GM21526 (cell line): ENCODE data around the gene CD300C.
"Not testable (repeated sequence)": the region's sequence is repeated elsewhere in the genome, so short reads cannot be mapped to it uniquely, and the experiment has no call there.

Experiments
- ATAC-seq: cut with Tn5 transposase; IDR thresholded peaks from one replicate; pipeline ENCODE4 v1.9.1; 2021; ENCODE audit warnings: moderate library complexity; ENCODE audit not compliant: unreplicated experiment, low FRiP score

CD300C gene

DNA sequence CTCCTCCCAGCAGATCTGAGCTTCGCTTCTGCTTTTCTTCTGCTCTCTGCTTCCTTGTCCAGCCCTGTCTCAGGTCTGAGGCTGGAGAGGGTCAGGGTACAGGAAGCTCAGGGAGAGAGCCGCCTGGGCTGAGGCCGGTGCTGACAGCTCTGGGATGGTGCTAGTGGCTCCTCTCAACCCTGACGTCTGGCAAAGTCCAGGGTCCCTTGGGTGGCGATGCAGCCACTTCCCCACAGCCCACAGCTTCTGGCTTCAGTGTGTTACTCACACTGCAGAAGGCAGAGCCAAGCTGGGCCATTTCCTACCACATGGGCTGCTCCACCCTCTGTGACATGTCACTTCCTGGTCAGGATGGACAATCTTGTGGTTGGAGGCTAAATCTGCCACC, at the start of gene CD300C:
Gene CD300C, minus strand, starts transcription at position 273 of the 388 bp plus-strand sequence. CDS start 333 bp downstream, outside the sequence.
- ATAC-seq, result no peak

DNA sequence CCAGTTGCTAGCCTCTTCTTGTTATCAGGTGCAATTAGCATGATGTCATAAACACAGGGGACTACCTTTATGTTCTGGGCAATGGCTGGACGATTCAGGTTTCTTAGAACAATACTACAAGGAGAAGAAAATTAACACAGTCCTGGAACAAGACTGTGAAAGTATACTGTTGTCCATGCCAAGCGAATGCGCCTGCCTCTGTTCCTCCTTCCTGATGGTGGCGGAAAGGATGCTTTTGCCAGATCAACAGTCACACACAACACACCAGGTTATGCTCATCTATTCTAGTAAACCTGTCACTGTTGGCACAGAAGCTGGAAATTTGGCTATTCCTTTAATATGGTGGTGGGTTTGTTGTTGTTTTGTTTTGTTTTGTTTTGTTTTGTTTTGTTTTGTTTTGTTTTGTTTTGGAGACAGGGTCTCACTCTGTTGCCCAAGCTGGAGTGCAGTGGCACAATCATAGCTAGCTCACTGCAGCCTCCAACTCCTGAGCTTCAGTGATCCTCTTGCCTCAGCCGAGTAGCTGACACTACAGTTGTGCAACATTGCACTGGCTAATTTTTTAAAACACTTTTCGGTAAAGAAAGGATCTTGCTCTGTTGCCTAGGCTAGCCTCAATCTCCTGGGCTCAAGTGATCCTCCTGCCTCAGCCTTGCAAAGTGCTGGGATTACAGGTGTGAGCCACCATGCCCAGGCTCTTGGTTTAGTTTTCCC, 49.3 kb upstream of the CD300C start:
- ATAC-seq, result no peak

DNA sequence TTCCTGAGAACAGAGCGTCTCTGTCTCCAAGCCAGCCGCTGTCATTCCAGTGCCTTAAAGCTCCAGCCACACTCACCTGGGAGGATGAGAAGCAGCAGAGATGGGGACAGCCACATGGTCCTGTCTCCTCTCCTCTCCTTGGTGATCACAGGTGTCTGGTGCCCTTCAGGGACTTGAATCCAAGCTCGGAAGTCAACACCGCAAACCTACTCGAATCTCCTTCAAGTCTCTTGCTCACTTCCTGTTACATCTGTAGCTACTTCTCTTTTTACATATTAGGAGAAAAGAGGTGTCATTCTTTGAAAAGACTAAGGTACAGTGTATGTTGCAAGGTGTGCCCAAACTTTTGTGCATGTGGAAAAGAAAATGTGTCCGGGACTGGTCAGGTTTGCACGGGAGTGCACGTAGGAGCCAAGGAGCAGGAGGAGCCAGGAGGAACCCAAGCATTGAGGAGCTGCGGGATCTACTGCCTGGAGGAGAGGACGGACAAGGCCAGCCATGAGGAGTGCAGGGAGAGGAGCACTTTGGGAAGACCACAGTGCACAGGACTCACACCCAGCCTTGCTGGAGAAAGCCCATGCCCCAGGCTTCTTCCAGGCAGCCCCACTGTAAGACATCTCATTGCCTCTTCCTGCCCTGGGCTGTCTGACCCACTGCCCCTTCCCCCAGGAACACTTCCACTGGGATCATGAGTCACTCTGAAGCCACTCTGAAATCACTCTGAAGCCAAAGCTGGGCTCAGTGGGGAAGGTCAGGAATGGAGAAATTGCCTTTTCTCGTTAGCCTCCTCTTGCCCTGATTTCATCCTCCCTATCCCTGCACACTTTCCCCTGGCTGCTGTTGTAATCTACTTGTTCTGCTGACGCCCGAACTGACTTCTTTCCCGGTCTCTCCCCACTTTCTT, 46.4 kb upstream of the CD300C start, which contains the start of gene CD300LD:
Gene CD300LD, minus strand, starts transcription at position 197 of the 904 bp plus-strand sequence. Its CDS starts 81 bp downstream, at position 116.
- no peak for ATAC-seq

DNA sequence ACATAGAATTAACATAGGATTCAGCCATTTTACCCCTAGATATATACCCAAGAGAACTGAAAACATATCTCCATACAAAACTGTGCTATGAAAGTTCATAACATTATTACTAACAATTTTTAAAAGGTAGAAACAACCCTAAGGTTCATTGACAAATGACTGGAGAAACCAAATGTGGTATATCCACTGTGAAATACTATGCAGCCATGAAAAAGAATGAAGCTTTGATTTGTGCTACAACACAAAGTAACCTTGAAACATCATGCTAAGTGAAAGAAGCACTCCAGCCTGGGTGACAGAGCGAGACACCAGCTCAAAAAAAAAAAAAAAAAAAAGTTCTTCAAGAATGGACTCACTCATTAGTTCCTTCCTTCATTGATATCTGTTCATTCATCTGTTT, 45.6 kb upstream of the CD300C start:
- no peak for ATAC-seq

DNA sequence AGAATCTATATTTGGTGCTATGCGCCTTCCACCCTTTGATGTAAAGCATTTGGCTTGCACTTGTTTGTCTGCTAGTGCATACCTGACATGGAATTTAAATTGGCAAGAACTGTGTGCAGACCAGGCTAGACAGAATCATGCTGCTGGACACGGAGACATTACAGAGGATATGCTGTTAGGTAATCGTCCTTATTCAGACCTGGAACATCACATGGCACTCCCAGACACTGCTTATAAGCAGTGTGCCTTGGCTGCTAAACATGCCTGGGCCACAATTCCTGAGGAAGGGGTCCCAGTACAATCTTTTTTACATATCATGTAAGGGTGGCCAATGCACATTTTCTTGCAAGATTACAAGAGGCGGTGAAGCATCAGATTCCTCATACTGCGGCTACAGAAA, 39.8 kb upstream of the CD300C start:
- ATAC-seq, result no peak

DNA sequence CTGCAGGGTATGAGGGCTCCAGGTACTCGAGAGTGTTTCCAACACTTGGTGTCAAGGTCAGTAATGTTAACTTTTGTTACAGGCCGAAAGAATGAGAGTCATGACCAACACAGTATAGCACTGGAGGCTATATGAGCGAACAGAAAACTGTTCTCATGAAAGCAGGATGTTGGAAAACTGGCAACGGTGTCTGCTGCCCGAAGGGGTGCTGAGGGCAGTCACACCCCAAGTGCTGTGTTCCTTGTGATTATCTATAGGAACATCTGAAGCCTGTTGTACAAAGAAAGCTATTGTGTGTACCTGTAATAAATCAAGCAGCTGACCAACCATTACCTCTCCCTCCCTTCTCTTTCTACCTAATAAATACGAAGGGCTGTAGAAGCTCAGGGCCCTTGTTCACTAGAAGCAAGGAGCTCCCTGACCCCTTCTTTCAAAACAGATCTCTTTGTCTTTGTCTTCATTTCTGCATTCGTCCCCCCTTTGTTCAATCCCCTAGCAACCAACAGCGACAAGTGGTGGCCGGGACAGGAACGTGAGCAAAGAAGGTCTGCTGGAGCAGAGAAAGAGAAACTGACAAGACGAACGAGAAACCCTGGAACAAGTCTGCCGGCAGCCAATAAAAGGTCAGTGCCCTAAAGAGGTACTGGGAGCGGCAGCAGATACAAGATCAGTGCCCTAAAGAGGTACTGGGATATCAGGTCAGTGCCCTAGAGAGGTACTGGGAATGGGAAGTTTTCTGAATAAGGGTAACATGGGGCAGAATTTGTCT, 38.6 kb upstream of the CD300C start:
- no peak for ATAC-seq

DNA sequence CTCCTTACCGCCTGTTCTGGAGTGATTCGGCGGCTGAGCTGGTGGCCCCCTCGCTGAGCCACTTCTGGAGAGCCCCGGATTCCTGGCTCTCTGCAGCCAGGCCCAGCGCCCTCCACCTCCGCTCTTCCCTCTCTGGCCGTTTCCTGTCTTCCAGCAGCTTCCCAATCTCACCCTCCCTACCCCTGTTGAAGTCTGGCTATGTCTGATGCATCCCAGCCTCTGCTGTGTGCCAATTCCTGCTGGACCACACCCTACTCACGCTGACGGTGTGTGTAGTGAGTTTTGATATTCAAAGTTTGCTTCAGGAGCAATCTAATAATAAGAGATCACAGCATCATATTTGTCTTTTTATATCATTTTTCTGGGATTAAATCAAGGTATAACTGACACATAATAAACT, 36.7 kb upstream of the CD300C start:
- no peak for ATAC-seq

DNA sequence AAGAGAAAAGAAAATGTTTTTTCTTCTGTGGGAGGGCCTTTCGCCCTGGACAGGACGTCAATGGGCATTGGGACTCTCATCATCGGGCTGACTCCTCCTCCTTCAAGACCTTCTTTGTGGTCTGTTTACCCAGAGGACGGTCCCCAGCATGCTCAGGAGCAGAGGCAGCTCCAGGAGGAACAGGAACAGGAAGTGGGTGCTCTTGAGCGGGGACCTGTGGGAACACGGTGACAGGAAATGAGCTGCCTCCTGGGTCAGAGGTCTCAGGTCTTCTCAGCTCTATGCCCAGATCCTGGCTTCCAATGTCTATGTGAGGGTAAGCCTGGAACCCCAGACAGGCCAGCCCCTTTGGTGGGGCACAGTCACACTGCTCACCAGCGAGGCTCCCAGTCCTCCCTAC, 34.0 kb upstream of the CD300C start:
- ATAC-seq, result no peak

DNA sequence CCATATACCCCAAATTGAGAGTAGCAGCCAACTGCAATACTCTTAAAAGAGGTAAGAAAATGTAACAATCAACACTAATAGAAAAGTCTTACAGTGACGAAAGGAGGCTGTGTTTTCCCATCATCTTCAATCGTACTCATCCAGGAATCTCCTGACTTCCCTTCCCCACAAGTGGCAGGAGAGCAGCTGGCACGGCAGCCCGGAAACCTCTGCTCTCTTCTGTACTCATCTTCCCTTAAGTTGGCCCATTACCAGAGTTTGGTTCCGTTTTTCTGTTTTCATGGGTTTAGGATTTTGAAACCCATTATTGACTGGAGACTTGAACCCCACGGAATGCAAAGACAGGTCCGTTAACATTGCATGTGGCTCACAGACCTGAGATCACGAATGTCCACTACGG, 33.1 kb upstream of the CD300C start:
- ATAC-seq, result no peak

DNA sequence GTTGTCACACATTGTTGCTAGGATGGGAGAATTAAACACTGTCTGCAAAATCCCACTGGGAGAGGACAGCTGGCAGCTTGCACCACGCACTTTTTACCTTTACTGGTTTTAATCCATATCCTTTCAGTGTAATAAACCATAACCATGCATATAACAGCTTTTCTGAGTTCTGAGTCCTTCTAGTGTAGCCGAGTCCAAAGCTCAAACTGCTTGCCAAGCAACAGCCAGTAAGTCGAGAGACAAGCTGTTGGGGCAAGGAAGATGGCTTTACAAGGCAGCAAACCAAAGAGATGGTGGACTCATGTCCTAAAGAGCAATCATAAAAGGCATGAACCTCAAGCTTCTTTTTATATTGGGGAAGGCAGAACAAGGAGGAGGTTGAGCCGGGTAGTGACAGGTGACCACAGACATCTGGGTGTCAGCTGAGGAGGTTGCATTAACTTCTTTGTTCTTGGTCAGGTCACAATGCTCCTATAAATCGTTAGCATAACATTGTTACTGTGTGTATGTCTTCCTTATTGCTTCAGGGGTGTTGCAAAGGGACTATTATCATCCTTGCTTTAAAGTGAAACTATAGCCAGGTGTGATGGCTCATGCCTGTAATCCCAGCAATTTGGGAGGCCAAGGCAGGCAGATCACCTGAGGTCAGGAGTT, 28.7 kb upstream of the CD300C start:
- ATAC-seq, result no peak

DNA sequence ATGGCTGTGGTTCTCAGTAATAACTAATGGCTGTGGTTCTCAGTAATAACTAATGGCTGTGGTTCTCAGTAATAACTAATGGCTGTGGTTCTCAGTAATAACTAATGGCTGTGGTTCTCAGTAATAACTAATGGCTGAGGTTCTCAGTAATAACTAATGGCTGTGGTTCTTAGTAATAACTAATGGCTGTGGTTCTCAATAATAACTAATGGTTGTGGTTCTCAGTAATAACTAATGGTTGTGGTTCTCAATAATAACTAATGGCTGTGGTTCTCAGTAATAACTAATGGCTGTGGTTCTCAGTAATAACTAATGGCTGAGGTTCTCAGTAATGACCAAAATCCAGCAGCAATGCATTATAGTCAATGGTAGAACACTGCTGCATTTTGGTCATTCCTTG, 27.7 kb upstream of the CD300C start:
- not testable (repeated sequence) for ATAC-seq

DNA sequence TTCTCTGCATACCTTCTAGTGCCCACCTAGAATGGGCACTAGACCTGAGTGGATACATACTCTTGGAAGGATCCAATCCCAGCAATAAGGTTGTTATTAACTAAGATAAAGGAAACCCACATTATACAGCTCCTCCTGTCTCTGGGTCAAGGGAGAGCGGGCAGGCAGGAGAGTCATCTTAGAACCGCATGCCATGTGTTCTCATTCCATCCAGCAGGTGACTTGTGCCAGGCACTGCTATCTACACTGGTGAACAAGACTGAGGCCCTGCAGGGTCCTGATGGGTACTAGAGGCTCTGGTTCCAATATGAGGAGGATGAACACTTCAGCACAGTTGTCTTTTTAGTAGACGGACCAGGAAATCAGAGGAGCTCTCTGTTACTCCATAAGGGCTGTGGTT, 27.3 kb upstream of the CD300C start:
- ATAC-seq, result no peak

DNA sequence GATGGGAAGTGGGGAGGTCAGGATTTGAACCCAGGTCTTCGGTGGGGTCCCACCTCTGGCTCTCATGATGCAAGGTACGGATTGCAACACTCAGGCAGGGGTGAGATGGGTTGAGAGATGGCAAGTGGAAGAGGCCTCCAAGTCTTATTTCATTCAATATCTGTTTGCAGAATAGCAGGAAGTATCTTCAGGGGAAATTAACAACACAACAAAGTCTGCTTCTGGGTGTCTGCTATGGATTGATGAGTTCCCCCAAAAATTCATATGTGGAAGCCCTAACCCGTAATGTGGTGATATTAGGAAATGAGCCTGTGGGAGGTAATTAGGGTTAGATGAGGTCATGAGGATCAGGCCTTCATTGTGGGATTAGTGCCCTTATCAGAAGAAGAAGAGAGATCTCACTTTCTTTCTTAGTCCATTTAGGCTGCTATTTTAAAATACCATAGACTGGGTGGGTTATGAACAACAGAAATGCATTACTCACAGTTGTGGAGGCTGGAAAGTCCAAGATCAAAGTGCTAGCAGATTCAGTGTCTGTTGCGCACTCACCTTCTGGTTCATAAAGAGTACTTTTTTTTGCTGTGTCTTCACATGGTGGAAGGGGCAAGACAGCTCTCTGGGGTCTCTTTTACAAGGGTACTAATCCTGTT, 25.8 kb upstream of the CD300C start:
- no peak for ATAC-seq

DNA sequence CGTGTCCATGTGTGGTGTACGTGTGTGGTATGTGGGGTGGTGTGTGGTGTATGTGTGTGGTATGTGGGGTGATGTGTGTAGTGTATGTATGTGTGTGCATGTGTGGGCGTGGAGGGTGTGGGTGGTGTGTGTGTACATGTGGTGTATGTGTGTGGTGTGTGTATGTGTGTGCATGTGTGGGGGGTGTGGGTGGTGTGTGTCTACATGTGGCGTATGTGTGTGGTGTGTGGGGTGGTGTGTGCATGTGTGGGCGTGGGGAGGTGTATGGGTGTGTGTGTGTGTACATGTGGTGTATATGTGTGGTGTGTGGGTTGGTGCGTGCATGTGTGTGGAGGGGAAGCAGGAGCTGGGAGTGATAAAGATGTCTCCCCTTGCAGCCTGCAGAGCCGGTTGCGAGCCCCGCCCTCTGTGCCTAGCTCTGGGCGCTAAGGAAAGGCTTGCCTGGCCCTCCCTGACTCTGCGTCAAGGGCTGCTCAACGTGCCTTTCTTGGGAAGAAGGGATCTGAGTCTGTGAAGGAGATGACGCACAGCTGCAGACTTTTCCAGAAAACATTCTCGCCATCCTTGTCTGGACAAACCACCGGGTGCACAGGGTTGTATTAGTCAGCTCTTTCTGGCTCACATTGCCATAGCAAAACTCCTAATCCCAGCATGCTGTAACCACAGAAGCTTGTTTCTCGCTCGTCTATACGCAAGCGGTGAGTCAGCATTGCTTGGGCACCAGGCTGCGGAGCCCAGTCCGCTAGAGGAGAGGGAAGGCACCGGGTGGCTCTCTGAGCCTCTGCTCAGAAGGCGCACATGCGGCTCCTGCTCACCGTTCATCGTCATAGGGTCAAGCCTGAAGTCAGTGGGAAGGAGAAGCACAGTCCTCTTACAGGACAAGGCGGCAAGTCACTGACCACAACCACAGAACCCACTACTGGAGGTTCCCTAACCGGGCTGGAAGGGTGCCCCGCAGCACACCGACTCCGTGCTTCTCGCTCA, 23.4 kb upstream of the CD300C start:
- ATAC-seq, result no peak

DNA sequence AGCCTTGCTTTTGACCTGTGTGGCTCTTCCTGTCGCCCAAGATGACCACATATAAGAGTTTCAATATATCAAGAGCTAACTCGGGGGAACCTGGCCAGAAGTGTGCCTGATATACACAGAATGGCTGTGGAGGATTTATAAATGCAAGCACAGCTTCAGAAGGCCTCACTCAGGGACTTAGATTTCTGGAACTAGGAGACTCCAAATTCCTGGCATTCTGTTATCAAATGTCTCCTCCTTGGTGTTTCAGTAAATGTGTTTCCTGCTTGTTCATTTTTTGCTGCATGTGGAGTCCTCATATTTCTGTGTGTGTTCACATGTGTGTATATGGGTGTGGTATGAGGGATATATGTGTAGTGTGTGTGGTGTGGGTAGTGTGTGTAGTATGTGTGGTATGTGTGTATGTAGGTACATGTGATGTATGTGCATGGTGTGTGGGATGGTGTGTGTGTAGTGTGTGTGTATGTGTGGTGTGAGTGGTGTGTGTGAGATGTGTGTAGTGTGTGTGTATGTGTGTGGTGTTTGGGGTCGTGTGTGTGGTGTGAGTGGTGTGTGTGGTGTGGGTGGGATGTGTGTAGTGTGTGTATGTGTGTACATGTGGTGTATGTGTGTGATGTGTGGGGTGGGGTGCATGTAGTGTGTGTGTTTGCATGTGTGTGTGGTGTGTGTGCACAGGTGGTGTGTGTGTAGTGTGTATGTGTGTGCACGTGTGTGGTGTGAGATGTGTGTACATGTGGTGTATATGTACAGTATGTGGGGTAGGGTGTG, 22.4 kb upstream of the CD300C start:
- no peak for ATAC-seq

DNA sequence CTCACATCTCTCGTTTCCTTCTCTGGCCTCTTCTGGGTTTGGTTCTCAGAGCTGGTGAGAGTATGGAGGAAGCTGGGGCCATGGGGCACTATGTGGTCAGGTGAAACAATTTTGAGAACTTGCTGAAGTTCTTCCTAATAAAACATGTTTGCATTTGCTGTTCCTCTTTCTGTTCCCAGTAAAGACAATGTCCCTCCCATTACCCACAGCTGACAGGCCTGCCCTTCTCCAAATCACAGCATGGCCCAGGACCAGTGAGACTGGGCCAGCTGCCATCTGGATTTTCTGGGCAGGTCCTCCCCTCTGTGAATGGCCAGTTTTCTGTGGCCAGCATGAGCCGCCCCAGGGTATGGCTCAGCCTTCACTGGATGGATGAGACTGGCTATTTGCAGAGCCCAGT, 21.5 kb upstream of the CD300C start, which contains the start of gene CD300H:
Gene CD300H, minus strand, starts transcription at position 113 of the 400 bp plus-strand sequence.
- ATAC-seq, result no peak

DNA sequence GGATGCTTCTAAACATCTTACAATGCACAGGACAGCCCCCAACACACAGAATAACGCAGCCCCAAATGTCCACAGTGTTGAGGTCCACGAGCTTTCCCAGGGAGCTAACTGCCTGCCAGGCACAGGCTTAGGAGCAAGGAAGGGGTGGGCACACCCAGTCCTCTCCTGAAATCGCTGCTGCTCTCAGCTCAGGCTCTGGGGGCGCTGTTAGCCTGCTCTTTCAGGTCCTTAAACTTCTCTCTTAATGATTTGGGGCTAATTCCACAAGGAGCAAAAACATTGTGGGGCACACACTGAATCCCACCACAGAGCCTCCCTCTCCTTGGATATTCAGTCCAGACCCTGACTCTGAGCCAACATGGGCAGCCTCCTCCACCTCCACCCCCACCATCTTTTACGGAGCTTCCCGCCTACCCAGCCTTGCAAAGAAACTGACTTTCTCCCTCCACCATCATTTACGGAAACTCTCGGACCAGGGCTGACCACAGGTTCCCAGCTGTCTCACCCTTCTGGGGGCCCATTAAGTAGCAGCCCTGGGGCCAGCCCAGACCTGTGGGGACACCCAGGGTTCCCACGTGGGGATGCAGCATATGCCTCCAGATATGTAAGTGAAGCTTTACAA, 20.3 kb upstream of the CD300C start:
- ATAC-seq, result no peak

DNA sequence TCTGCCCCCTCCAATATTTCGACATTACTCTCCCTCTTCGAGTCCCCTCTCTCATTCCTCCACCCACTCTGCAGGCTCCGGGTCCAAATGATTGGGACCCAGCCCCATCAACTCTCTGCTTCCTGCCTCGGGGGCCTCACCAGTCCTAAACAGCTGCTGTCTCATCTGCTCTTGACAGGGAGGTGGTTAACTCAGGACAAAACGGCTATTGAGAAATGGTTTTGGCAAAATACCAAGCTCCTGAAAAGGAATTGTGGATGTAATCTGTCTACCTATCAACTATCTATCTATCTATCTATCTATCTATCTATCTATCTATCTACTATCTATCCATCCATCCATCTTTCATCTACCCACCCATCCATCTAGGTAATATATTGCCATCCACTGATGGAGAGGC, 19.2 kb upstream of the CD300C start:
- ATAC-seq, result no peak
